Natural killer cell (primary cell): ENCODE measurements around the gene EIF2B2. TPM values are rescaled to one million over a fixed set of nuclear protein-coding genes. Genes with fewer than 3 reads are reported as not detected.

Experiments used
- ATAC-seq, 3 donors: fragments of 150-1000 bp in 2 of 3; fragments of 200-7000 bp in 1 of 3; cut with Tn5 transposase; 1 replicate in 1 of 3; 2 replicates in 2 of 3; pipeline ENCODE4 v1.10.0; 2021; ENCODE audit warnings: mild to moderate bottlenecking in 2 of 3, moderate library complexity in 2 of 3
- DNase-seq, 2 donors: peaks; one replicate each; pipeline versions ENCODE4 v3.0.0 to v3.0.0-alpha.2; 2013 to 2021; ENCODE audit warnings: mixed read lengths in 1 of 2
- H3K27ac ChIP-seq: one replicate; pipeline ENCODE4 v1.5.1; 2013; ENCODE audit warnings: mild to moderate bottlenecking, low read length
- H3K27me3 ChIP-seq: one replicate; pipeline ENCODE4 v1.6.1; 2013; ENCODE audit warnings: low read length; ENCODE audit not compliant: control insufficient read depth, insufficient read depth
- H3K36me3 ChIP-seq: one replicate; pipeline ENCODE4 v1.6.1; 2013; ENCODE audit warnings: low read length; ENCODE audit not compliant: control insufficient read depth, insufficient read depth
- H3K4me1 ChIP-seq: one replicate; pipeline ENCODE4 v1.6.1; 2013; ENCODE audit warnings: low read length; ENCODE audit not compliant: control insufficient read depth, insufficient read depth
- H3K4me3 ChIP-seq: one replicate; pipeline ENCODE4 v1.5.1; 2013; ENCODE audit warnings: low read length
- H3K9me3 ChIP-seq: one replicate; pipeline ENCODE4 v1.6.1; 2013; ENCODE audit warnings: low read length; ENCODE audit not compliant: control insufficient read depth, insufficient read depth
- H3K27ac Mint-ChIP-seq, 2 donors: one replicate each; pipeline ENCODE4 v1.8.0; 2022; ENCODE audit warnings: mild to moderate bottlenecking in 2 of 2, mixed read lengths in 2 of 2, moderate library complexity in 1 of 2
- H3K27me3 Mint-ChIP-seq, 2 donors: one replicate each; pipeline ENCODE4 v1.8.0; 2022; ENCODE audit warnings: low read depth in 2 of 2, mixed read lengths in 2 of 2
- H3K36me3 Mint-ChIP-seq: one replicate; pipeline ENCODE4 v1.8.0; 2022; ENCODE audit warnings: mixed read lengths
- H3K4me1 Mint-ChIP-seq, 2 donors: one replicate each; pipeline ENCODE4 v1.8.0; 2022; ENCODE audit warnings: mixed read lengths in 2 of 2
- H3K4me3 Mint-ChIP-seq: one replicate; pipeline ENCODE4 v1.8.0; 2022; ENCODE audit warnings: mild to moderate bottlenecking, moderate library complexity, mixed read lengths
- H3K9me3 Mint-ChIP-seq, 2 donors: one replicate each; pipeline ENCODE4 v1.8.0; 2022; ENCODE audit warnings: mixed read lengths in 2 of 2
- WGBS: methylation state at CpG from one replicate; pipeline ENCODE4 v1.1.7; 2013; ENCODE audit warnings: missing lambda C conversion rate; ENCODE audit not compliant: insufficient coverage; 5-methylcytosine and 5-hydroxymethylcytosine counted together
- intact Hi-C: fragments of 100-400 bp; cut with micrococcal nuclease; formaldehyde crosslinking; loops from one replicate; pipeline ENCODE4 v1.14.2; 2022
- total RNA-seq, 4 donors: library from RNA; stranded (reverse); fragments of 120-200 nt in 1 of 4; gene quantifications; one replicate each; pipeline versions ENCODE4 v1.2.3 to v1.2.4, GENCODE V29; 2013 to 2022
- TF ChIP-seq, protein P1 (sequence below): fragments of 200-600 bp; IDR thresholded peaks from one replicate; pipeline ENCODE4 v1.8.0; 2022; ENCODE audit warnings: antibody characterized with exemption

Gene EIF2B2
- total RNA-seq, 3 donors from 2014 or later (not counting 1 experiment from before 2014, with no cell fraction given) = 22.2 to 45.1 (median 31.2) TPM

DNA sequence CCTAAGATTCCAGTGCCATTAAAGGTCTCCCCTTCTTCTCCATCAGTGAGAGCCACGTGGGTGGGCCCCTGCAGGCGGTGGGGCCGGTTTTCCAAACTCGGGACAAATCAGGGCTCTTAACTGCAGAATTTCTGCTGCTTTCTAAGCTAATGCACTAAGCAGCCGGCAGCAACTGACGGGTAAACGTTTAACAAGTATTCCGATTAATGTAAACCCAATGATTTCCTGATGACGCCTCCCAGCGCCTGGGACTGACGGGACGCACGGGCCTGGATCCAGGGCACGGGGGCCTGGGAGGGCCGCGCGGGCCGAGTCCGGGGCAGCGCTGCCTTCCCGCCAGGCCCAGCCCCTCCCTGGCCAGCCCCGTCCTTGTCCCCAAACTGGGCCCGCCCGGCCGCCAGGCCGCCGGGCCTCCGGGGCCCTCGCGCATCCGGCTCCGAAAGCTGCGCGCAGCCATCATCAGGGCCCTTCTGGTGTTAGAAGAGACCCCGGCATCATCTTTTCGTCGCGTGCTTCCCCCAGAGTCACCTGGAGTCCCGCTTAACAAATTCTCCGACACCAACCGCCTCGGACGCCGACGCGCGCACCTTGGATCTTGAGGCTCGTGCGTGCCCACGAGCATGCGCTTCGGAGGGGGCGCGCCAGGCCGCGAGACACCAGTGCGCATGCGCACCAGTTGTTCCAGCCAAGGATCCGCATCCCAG is 48.3 kb downstream of the EIF2B2 start, which contains the start of gene MLH3:
MLH3 (minus strand) TSS at position 616 of the 704 bp plus-strand sequence. CDS start 1,812 bp downstream, outside the sequence.
- WGBS = under 1% methylated on average over 59 of the region's 59 CpGs
- DNase-seq = peak; percentile 78 to 93
- Histone ChIP-seq H3K27ac (peak within 1 kb of the TSS; percentile 62), H3K9me3 (no peaks in the 10 kb centered on the region), H3K36me3 (no peaks in the 10 kb centered on the region), H3K4me3 (peak within 1 kb of the TSS; percentile 57), H3K27me3 (no peaks in the 10 kb centered on the region), H3K4me1 (peaks cover 8% of the 10 kb centered on the region)
- H3K36me3 Mint-ChIP-seq = no peaks in the 10 kb centered on the region
- intact Hi-C loops = loop anchor here (1.0 kb wide), 1 partner anchor 12 kb away; no protein-coding TSS in a partner anchor
- H3K27ac Mint-ChIP-seq = peak within 1 kb of the TSS; percentile 93 to 94
- H3K4me3 Mint-ChIP-seq = peak within 1 kb of the TSS; percentile 94
- no peaks in the 10 kb centered on the region for H3K9me3 Mint-ChIP-seq
- no peaks in the 10 kb centered on the region for H3K27me3 Mint-ChIP-seq
- peak; percentile 85 to 87 (median 87) for ATAC-seq
- TF ChIP-seq, protein P1, sequence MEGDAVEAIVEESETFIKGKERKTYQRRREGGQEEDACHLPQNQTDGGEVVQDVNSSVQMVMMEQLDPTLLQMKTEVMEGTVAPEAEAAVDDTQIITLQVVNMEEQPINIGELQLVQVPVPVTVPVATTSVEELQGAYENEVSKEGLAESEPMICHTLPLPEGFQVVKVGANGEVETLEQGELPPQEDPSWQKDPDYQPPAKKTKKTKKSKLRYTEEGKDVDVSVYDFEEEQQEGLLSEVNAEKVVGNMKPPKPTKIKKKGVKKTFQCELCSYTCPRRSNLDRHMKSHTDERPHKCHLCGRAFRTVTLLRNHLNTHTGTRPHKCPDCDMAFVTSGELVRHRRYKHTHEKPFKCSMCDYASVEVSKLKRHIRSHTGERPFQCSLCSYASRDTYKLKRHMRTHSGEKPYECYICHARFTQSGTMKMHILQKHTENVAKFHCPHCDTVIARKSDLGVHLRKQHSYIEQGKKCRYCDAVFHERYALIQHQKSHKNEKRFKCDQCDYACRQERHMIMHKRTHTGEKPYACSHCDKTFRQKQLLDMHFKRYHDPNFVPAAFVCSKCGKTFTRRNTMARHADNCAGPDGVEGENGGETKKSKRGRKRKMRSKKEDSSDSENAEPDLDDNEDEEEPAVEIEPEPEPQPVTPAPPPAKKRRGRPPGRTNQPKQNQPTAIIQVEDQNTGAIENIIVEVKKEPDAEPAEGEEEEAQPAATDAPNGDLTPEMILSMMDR = no peak
- peaks cover 20 to 38% of the 10 kb centered on the region in 2 donors for H3K4me1 Mint-ChIP-seq

DNA sequence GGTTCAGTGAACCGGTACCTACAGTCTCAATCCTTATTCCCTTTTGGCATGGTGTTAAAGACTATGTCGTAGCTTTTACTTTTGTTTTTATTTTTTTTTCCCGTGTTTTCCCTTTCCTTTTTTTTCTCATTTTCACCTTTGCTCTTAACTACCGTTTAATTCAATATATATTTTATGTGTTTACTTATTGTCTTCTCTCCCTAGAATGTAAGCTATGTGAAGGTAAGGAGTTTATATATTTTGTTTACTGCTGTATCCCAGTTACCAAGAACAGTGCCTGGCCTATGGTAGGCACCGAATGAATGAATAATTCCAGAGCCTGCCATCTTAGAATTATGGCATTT is 48.8 kb downstream of the EIF2B2 start:
- ATAC-seq (no peak), DNase-seq (no peak)
- Mint-ChIP-seq H3K4me1 (peaks cover 17 to 33% of the 10 kb centered on the region in 2 donors), H3K27me3 (no peaks in the 10 kb centered on the region), H3K9me3 (no peaks in the 10 kb centered on the region), H3K4me3 (peak overlapping the region; percentile 94), H3K27ac (peak overlapping the region; percentile 93 to 94), H3K36me3 (no peaks in the 10 kb centered on the region)
- 60% methylated on average over 2 of the region's 5 CpGs for WGBS
- TF ChIP-seq, protein P1 = no peak
- Histone ChIP-seq H3K27ac (peak overlapping the region; percentile 62), H3K36me3 (no peaks in the 10 kb centered on the region), H3K9me3 (no peaks in the 10 kb centered on the region), H3K4me1 (peaks cover 8% of the 10 kb centered on the region), H3K27me3 (no peaks in the 10 kb centered on the region), H3K4me3 (peak overlapping the region; percentile 57)
- intact Hi-C loops = loop anchor here (1.0 kb wide), 1 partner anchor 12 kb away; no protein-coding TSS in a partner anchor

DNA sequence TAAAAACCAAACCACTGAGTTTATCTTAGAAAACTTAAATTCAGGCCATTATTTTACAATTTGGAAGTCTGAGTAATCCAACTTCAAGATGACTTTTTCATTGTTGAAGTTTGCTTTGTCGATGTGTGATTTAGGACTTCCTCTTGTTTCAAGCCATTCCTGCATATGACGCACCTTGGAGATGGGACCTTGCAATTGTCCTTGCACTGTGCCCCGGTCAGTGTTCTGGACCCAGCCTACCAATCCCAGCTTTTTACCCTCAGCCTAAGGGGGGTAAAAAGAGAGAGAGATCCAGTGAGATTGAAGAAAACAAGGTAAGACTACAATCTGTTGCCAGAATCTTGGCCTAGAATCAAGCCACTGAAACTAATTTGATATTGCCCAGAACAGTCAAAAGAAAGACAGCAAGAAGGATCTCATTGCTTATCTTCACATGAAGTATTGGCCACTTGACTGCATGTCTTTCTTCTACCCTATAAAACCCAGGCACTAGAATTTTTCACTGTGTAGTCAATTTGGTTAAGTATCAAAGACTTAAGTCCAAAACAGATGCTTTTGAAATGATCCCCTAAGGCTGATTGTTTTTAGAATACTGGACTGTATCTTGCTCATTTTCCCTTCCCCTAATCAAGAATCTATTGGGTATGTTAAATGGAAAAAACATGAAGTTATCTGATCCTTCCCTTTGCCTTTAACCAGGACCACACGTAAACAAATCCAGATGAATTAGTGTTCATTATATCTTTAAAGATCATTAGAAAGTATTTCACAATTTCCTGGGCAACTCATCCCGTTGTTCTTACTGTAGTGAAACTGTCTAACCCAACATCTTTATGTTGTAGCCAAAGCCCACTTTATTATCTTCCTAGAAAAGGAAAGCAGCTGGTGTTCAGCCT is 50.9 kb downstream of the EIF2B2 start:
- Mint-ChIP-seq H3K4me3 (peak overlapping the region; percentile 46), H3K27me3 (no peaks in the 10 kb centered on the region), H3K4me1 (peaks cover 14 to 30% of the 10 kb centered on the region in 2 donors), H3K27ac (peak overlapping the region in 1 of 2 donors; percentile 94), H3K36me3 (no peaks in the 10 kb centered on the region), H3K9me3 (no peaks in the 10 kb centered on the region)
- intact Hi-C loops = no loop called here
- TF ChIP-seq, protein P1 = no peak
- DNase-seq (no peak), ATAC-seq (no peak)
- Histone ChIP-seq H3K36me3 (no peaks in the 10 kb centered on the region), H3K27ac (no peak overlapping the region), H3K9me3 (no peaks in the 10 kb centered on the region), H3K4me1 (peaks cover 8% of the 10 kb centered on the region), H3K4me3 (no peak overlapping the region), H3K27me3 (no peaks in the 10 kb centered on the region)
- 75% methylated on average over 3 of the region's 5 CpGs for whole genome bisulfite sequencing
